HepG2 (cell line): ENCODE results near the gene NUCB1. TPM values are rescaled to one million over a fixed set of nuclear protein-coding genes. Genes with fewer than 3 reads are reported as not detected.

ENCODE experiments used
- AHR ChIP-seq: IDR thresholded peaks from 2 replicates; pipeline ENCODE4 v1.6.1; 2018; ENCODE audit warnings: missing genetic modification reagents, missing compliant biosample characterization
- BORCS8-MEF2B ChIP-seq: sonication (generic); formaldehyde crosslinking; IDR thresholded peaks from 2 replicates; pipeline ENCODE4 v1.8.0; 2022; ENCODE audit warnings: mild to moderate bottlenecking, missing genetic modification reagents
- HNF4G ChIP-seq, 2 experiments: sonication (generic) in 1 of 2; formaldehyde crosslinking in 1 of 2; IDR thresholded peaks; 2 replicates each; pipeline versions ENCODE4 v1.4.0 to v1.6.1; 2011 to 2020; ENCODE audit warnings: borderline replicate concordance in 2 of 2, low read depth in 2 of 2, mild to moderate bottlenecking in 2 of 2, low read length in 1 of 2, missing genetic modification reagents in 1 of 2, moderate library complexity in 1 of 2
- HNRNPLL ChIP-seq: fragments of 200-400 bp; formaldehyde crosslinking; IDR thresholded peaks from 2 replicates; pipeline ENCODE4 v1.6.1; 2017; ENCODE audit warnings: mild to moderate bottlenecking, low read depth, low read length; ENCODE audit not compliant: poor library complexity, severe bottlenecking
- HOXA3 ChIP-seq: sonication (generic); formaldehyde crosslinking; IDR thresholded peaks from 2 replicates; pipeline ENCODE4 v1.5.0; 2020; ENCODE audit warnings: missing genetic modification reagents
- HOXD1 ChIP-seq: sonication (generic); formaldehyde crosslinking; IDR thresholded peaks from 2 replicates; pipeline ENCODE4 v1.5.0; 2020; ENCODE audit warnings: missing genetic modification reagents
- KMT2B ChIP-seq: IDR thresholded peaks from 2 replicates; pipeline ENCODE4 v1.6.1; 2016; ENCODE audit warnings: missing genetic modification reagents, missing compliant biosample characterization
- MED13 ChIP-seq: sonication (generic); formaldehyde crosslinking; IDR thresholded peaks from 2 replicates; pipeline ENCODE4 v1.5.0; 2020; ENCODE audit warnings: missing genetic modification reagents
- MIER2 ChIP-seq: IDR thresholded peaks from 2 replicates; pipeline ENCODE4 v1.6.1; 2016; ENCODE audit warnings: missing biosample characterization, missing genetic modification reagents
- NR2F2 ChIP-seq: IDR thresholded peaks from 2 replicates; pipeline ENCODE4 v1.6.1; 2012; ENCODE audit warnings: low read depth, inconsistent platforms, borderline replicate concordance
- PAF1 ChIP-seq: IDR thresholded peaks from 2 replicates; pipeline ENCODE4 v1.6.1; 2016; ENCODE audit warnings: missing genetic modification reagents, missing compliant biosample characterization
- PAX8 ChIP-seq: sonication (generic); formaldehyde crosslinking; IDR thresholded peaks from 2 replicates; pipeline ENCODE4 v1.8.0; 2022; ENCODE audit warnings: mild to moderate bottlenecking, missing genetic modification reagents, borderline replicate concordance
- PHF21A ChIP-seq: sonication (generic); formaldehyde crosslinking; IDR thresholded peaks from 2 replicates; pipeline ENCODE4 v1.5.0; 2020; ENCODE audit warnings: mild to moderate bottlenecking, missing genetic modification reagents
- POLR2G ChIP-seq: fragments of 200-400 bp; formaldehyde crosslinking; IDR thresholded peaks from 2 replicates; pipeline ENCODE4 v1.6.1; 2018; ENCODE audit warnings: mild to moderate bottlenecking, low read depth, low read length, moderate library complexity
- SP4 ChIP-seq: sonication (generic); formaldehyde crosslinking; IDR thresholded peaks from 2 replicates; pipeline ENCODE4 v1.8.1; 2023; ENCODE audit warnings: mild to moderate bottlenecking, missing genetic modification reagents
- SRSF9 ChIP-seq: fragments of 200-400 bp; formaldehyde crosslinking; IDR thresholded peaks from 2 replicates; pipeline ENCODE4 v1.6.1; 2018; ENCODE audit warnings: borderline replicate concordance, mild to moderate bottlenecking, low read depth, low read length; ENCODE audit not compliant: insufficient read depth, poor library complexity, severe bottlenecking
- ZFP91 ChIP-seq: sonication (generic); formaldehyde crosslinking; IDR thresholded peaks from 2 replicates; pipeline ENCODE4 v1.9.0; 2022; ENCODE audit warnings: missing genetic modification reagents, mild to moderate bottlenecking, borderline replicate concordance
- ZKSCAN1 ChIP-seq: fragments of 150-350 bp; IDR thresholded peaks from 2 replicates; pipeline ENCODE4 v1.6.1; 2014; ENCODE audit warnings: low read length
- ZNF253 ChIP-seq: sonication (generic); formaldehyde crosslinking; IDR thresholded peaks from 2 replicates; pipeline ENCODE4 v1.8.0; 2022; ENCODE audit warnings: mild to moderate bottlenecking, missing genetic modification reagents, borderline replicate concordance
- ZNF256 ChIP-seq: sonication (generic); formaldehyde crosslinking; conservative IDR thresholded peaks from 2 replicates; pipeline ENCODE4 v1.4.0; 2020; ENCODE audit warnings: missing genetic modification reagents
- ZNF331 ChIP-seq: sonication (generic); formaldehyde crosslinking; IDR thresholded peaks from 2 replicates; pipeline ENCODE4 v1.4.0; 2020; ENCODE audit warnings: missing genetic modification reagents
- ZNF772 ChIP-seq: sonication (generic); formaldehyde crosslinking; IDR thresholded peaks from 2 replicates; pipeline ENCODE4 v1.5.0; 2020; ENCODE audit warnings: mild to moderate bottlenecking, missing genetic modification reagents
- ZNF776 ChIP-seq: sonication (generic); formaldehyde crosslinking; IDR thresholded peaks from 2 replicates; pipeline ENCODE4 v1.4.0; 2020; ENCODE audit warnings: mild to moderate bottlenecking, missing genetic modification reagents
- ZNF777 ChIP-seq: sonication (generic); formaldehyde crosslinking; IDR thresholded peaks from 2 replicates; pipeline ENCODE4 v1.4.0; 2020; ENCODE audit warnings: missing genetic modification reagents
- ZNF850 ChIP-seq: sonication (generic); formaldehyde crosslinking; conservative IDR thresholded peaks from 2 replicates; pipeline ENCODE4 v1.9.0; 2021; ENCODE audit warnings: mild to moderate bottlenecking, missing genetic modification reagents
- polyA plus RNA-seq, 8 experiments: library from polyadenylated mRNA; depleted of rRNA in 3 of 8; stranded (reverse) in 7 of 8; unstranded in 1 of 8; fragments of >200 nt; fragmentation: Illumina TruSeq in 4 of 8; extraction: Trizol in 4 of 8; gene quantifications; 2 replicates each; pipeline versions ENCODE4 v1.2.1 to v1.2.3, GENCODE V29; 2011 to 2016; ENCODE audit warnings: low read depth in 4 of 8, missing spikeins in 1 of 8, mixed read lengths in 1 of 8; ENCODE audit not compliant: insufficient read depth in 1 of 8
- total RNA-seq, 5 experiments: library from RNA; depleted of rRNA; stranded (reverse); fragments of >200 nt; fragmentation: Illumina TruSeq; extraction: Trizol; gene quantifications; 2 replicates each; pipeline ENCODE4 v1.2.3, GENCODE V29; 2016; ENCODE audit warnings: low read depth in 1 of 5
- TF ChIP-seq, protein P1 (sequence below): sonication (generic); formaldehyde crosslinking; IDR thresholded peaks from 2 replicates; pipeline ENCODE4 v1.4.0; 2020; ENCODE audit warnings: low read depth, mild to moderate bottlenecking, missing genetic modification reagents
- TF ChIP-seq, protein P2 (sequence below): sonication (generic); formaldehyde crosslinking; IDR thresholded peaks from 2 replicates; pipeline ENCODE4 v1.8.0; 2023; ENCODE audit warnings: mild to moderate bottlenecking, missing genetic modification reagents
- TF ChIP-seq, protein P3 (sequence below): sonication (generic); formaldehyde crosslinking; IDR thresholded peaks from 2 replicates; pipeline ENCODE4 v1.5.0; 2020; ENCODE audit warnings: missing genetic modification reagents, mild to moderate bottlenecking, borderline replicate concordance

Gene NUCB1
- total and polyA plus RNA-seq, 2 of the 13 experiments (the other 11 are each of a cell fraction or from before 2014, with no cell fraction given) = 82.3 to 106 TPM

DNA sequence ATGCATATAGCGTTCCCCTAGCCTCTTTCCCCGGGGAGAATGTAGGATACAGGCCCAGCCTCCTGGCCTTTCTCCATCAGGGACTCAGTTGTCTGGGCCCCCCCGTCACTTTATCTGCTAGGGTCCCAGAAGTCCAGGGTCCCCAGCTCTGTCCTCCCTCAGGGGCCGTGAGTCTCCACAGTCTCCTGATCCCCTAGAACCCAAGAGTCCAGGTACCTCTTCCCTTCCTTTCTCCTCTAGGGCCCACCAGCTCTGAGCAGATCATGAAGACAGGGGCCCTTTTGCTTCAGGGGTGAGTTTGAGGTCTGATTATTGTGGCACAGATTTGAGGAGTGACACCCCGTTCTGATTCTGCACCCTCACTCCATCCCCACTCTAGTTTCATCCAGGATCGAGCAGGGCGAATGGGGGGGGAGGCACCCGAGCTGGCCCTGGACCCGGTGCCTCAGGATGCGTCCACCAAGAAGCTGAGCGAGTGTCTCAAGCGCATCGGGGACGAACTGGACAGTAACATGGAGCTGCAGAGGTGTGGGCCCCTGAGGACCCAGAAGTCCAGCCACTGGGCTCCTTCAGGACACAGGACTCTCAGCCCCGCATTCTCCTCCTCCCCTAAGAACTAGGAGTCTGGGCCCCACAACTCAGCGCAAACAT lies 55.3 kb downstream of the NUCB1 start (continued):
- TF ChIP-seq, protein P1, sequence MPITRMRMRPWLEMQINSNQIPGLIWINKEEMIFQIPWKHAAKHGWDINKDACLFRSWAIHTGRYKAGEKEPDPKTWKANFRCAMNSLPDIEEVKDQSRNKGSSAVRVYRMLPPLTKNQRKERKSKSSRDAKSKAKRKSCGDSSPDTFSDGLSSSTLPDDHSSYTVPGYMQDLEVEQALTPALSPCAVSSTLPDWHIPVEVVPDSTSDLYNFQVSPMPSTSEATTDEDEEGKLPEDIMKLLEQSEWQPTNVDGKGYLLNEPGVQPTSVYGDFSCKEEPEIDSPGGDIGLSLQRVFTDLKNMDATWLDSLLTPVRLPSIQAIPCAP = no peak
- no peak for TF ChIP-seq ZKSCAN1
- no peak for TF ChIP-seq AHR (CRISPR knock-in tag)
- peak; percentile 8; the same call in 1 of the 2 replicates for TF ChIP-seq ZFP91 (CRISPR knock-in tag)
- no peak for TF ChIP-seq ZNF850 (CRISPR knock-in tag)
- no peak for TF ChIP-seq NR2F2
- TF ChIP-seq, protein P2, sequence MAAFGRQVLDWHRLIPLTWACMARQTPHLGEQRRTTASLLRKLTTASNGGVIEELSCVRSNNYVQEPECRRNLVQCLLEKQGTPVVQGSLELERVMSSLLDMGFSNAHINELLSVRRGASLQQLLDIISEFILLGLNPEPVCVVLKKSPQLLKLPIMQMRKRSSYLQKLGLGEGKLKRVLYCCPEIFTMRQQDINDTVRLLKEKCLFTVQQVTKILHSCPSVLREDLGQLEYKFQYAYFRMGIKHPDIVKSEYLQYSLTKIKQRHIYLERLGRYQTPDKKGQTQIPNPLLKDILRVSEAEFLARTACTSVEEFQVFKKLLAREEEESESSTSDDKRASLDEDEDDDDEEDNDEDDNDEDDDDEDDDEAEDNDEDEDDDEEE = no peak
- no peak for TF ChIP-seq HNF4G (IDR thresholded peaks at IDR 0.05; ENCODE audit: borderline replicate concordance, low read depth, low read length)
- TF ChIP-seq HNF4G (CRISPR knock-in tag; IDR thresholded peaks at IDR 0.05; ENCODE audit: borderline replicate concordance, low read depth) = no peak
- no peak for TF ChIP-seq MED13 (CRISPR knock-in tag)
- no peak for TF ChIP-seq BORCS8-MEF2B
- TF ChIP-seq HOXD1 (CRISPR knock-in tag) = no peak; the same call in 1 of the 2 replicates
- TF ChIP-seq SRSF9 = no peak
- no peak for TF ChIP-seq SP4
- no peak for TF ChIP-seq ZNF331 (CRISPR knock-in tag)
- TF ChIP-seq ZNF253 (CRISPR knock-in tag) = no peak
- TF ChIP-seq HOXA3 = no peak
- no peak for TF ChIP-seq MIER2 (CRISPR knock-in tag)
- no peak for TF ChIP-seq PAF1 (CRISPR knock-in tag)
- no peak for TF ChIP-seq PHF21A (CRISPR knock-in tag)
- no peak for TF ChIP-seq KMT2B (CRISPR knock-in tag)
- TF ChIP-seq, protein P3, sequence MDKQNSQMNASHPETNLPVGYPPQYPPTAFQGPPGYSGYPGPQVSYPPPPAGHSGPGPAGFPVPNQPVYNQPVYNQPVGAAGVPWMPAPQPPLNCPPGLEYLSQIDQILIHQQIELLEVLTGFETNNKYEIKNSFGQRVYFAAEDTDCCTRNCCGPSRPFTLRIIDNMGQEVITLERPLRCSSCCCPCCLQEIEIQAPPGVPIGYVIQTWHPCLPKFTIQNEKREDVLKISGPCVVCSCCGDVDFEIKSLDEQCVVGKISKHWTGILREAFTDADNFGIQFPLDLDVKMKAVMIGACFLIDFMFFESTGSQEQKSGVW (CRISPR knock-in tag) = no peak
- TF ChIP-seq PAX8 (CRISPR knock-in tag) = no peak
- no peak for TF ChIP-seq ZNF256 (CRISPR knock-in tag)
- TF ChIP-seq ZNF776 (CRISPR knock-in tag) = no peak
- TF ChIP-seq ZNF777 (CRISPR knock-in tag) = no peak
- TF ChIP-seq POLR2G = peak; percentile 8; the same call in 1 of the 2 replicates
- TF ChIP-seq ZNF772 (CRISPR knock-in tag) = no peak
- no peak for TF ChIP-seq HNRNPLL
